Measurements from ENCODE around the gene PELI2. TPM values are rescaled to one million over a fixed set of nuclear protein-coding genes. Genes with fewer than 3 reads are reported as not detected.
"Not testable (repeated sequence)": the region's sequence is repeated elsewhere in the genome, so short reads cannot be mapped to it uniquely, and the experiment has no call there.

The PELI2 gene
- total RNA-seq, 1 experiment from 2014 or later: 2.0 TPM

DNA sequence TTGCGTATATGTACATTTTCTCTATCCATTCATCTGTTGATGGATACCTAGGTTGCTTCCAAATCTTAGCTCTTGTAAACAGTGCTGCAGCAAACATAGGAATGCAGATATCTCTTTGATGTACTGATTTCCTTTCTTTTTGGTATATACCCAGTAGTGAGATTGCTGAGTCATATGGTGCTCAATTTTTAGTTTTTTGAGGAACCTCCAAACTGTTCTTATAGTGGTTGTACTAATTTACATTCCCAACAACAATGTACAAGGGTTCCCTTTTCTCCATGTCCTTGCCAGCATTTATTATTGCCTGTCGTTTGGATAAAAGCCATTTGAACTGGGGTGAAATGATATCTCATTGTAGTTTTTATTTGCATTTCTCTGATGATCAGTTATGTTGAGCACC is 44.3 kb downstream of the PELI2 start (continued):
- TF ChIP-seq, protein P1, sequence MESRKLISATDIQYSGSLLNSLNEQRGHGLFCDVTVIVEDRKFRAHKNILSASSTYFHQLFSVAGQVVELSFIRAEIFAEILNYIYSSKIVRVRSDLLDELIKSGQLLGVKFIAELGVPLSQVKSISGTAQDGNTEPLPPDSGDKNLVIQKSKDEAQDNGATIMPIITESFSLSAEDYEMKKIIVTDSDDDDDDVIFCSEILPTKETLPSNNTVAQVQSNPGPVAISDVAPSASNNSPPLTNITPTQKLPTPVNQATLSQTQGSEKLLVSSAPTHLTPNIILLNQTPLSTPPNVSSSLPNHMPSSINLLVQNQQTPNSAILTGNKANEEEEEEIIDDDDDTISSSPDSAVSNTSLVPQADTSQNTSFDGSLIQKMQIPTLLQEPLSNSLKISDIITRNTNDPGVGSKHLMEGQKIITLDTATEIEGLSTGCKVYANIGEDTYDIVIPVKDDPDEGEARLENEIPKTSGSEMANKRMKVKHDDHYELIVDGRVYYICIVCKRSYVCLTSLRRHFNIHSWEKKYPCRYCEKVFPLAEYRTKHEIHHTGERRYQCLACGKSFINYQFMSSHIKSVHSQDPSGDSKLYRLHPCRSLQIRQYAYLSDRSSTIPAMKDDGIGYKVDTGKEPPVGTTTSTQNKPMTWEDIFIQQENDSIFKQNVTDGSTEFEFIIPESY (IDR thresholded peaks at IDR 0.05; ENCODE audit: extremely low read depth, insufficient replicate concordance, low read length): no peak
- TF ChIP-seq FOSL1 (IDR thresholded peaks at IDR 0.05; ENCODE audit: low read depth) (no peak), JUND (IDR thresholded peaks at IDR 0.05) (no peak), ZFX (IDR thresholded peaks at IDR 0.05) (no peak), YY1 (IDR thresholded peaks at IDR 0.05; ENCODE audit: extremely low read depth, insufficient replicate concordance, low read depth, low read length) (no peak), SIN3A (IDR thresholded peaks at IDR 0.05; ENCODE audit: low read depth) (no peak)
- TF ChIP-seq, protein P2, sequence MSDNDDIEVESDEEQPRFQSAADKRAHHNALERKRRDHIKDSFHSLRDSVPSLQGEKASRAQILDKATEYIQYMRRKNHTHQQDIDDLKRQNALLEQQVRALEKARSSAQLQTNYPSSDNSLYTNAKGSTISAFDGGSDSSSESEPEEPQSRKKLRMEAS (IDR thresholded peaks at IDR 0.05): no peak

DNA sequence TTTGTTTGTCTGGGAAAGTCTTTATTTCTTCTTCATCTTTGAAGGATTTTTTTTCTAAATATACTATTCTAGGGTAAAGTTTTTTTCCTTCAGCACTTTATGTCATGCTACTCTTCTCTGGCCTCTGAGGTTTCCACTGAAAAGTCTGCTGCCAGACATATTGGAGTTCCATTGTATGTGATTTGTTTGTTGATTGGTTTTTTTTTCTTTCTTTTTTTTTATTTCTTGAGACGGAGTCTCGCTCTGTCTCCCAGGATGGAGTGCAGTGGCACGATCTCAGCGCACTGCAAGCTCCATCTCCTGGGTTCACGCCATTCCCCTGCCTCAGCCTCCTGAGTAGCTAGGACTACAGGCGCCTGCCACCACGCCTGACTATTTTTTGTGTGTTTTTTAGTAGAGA is 48.4 kb downstream of the PELI2 start:
- H3K4me1 ChIP-seq (ENCODE audit: control insufficient read depth in 1 of 2, insufficient read depth in 2 of 2, low read length in 2 of 2); H3K36me3 ChIP-seq (ENCODE audit: control insufficient read depth in 1 of 2, insufficient read depth in 2 of 2, low read length in 2 of 2); intact Hi-C loops (cut with micrococcal nuclease); RAD21 ChIA-PET (ENCODE audit: low non-redundant PET in 1 of 2, low total read pairs in 2 of 2, uncharacterized antibody in 2 of 2, unreplicated experiment in 2 of 2); H2AFZ ChIP-seq (ENCODE audit: low read depth, low read length, poor library complexity, severe bottlenecking); H3K4me2 ChIP-seq (ENCODE audit: low read length); H3K9ac ChIP-seq (ENCODE audit: low read length); H3K9me2 ChIP-seq (ENCODE audit: insufficient read depth); H3K9me3 ChIP-seq (ENCODE audit: control insufficient read depth in 1 of 2, insufficient read depth in 1 of 2, low read depth in 1 of 2, low read length in 2 of 2); H3K4me3 ChIP-seq (replicated peaks in 1 of 2; ENCODE audit: low read depth in 1 of 2, low read length in 2 of 2); ATAC-seq; DNase-seq (ENCODE audit: low read depth, low spot score); H3K27ac ChIP-seq (ENCODE audit: low read depth, low read length); POLR2A ChIA-PET; BruUV-seq (replicated peaks); H3K79me2 ChIP-seq (ENCODE audit: insufficient read depth, low read length); CTCF ChIA-PET; H4K20me1 ChIP-seq (ENCODE audit: insufficient read depth); H3K27me3 ChIP-seq (ENCODE audit: insufficient read depth, low read length): not testable (repeated sequence)
